GM12873 (cell line): Measurements from ENCODE around the gene RAC2.

Experiments used
- CTCF ChIP-seq: IDR thresholded peaks from 2 replicates; pipeline ENCODE4 v1.5.1; 2012; ENCODE audit warnings: low read depth, mild to moderate bottlenecking, moderate library complexity, low read length, control low read depth; ENCODE audit not compliant: insufficient read depth; ENCODE audit errors: missing control alignments

RAC2 gene

GRCh38 chr22:37242395-37242918, 1.6 kb downstream of the RAC2 start:
- TF ChIP-seq CTCF, result no peak

DNA sequence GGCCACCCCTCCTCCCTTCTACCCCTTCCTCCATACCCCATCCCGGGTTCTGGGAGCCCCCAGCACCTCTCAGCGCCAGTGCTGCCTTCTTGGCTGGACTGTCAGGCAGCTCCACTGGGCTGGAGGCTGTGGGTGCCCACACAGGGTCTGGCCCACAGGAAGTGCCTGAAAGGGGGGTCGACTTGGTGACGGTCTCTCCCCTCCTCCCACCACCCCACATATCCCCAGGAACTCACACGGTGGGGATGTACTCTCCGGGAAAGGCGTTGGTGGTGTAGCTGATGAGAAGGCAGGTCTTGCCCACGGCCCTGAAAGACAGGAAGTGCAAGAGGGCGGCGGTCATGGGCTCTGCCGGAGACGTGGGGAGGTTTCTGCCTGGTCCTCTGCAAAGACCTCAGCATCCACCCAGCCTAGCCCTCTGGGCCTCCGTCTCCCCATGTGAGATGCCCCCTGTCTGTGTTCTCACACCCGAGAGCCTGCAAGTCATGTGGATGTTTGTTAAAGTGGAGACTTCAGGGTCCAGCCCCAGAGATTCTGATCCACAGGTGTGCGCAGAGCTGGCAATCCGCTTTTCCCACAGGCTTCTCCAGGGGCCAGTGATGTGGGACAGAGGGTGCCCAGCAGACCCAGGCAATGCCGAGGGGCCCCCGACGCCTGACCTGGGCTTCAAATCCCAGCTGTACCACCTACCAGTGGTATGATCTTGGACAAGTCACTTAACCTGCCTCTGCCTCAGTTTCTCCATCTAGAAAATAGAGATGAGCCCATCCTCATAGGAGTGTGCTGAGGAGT, 2.5 kb downstream of the RAC2 start:
- no peak for TF ChIP-seq CTCF

- no peak for TF ChIP-seq CTCF
These were observed 3.1 kb downstream of the RAC2 start for GRCh38 chr22:37240941-37241320.

- TF ChIP-seq CTCF, result no peak
These were observed 3.7 kb downstream of the RAC2 start for GRCh38 chr22:37240240-37240940.

- TF ChIP-seq CTCF, result no peak
These were observed 4.5 kb downstream of the RAC2 start for GRCh38 chr22:37239336-37240239.

DNA sequence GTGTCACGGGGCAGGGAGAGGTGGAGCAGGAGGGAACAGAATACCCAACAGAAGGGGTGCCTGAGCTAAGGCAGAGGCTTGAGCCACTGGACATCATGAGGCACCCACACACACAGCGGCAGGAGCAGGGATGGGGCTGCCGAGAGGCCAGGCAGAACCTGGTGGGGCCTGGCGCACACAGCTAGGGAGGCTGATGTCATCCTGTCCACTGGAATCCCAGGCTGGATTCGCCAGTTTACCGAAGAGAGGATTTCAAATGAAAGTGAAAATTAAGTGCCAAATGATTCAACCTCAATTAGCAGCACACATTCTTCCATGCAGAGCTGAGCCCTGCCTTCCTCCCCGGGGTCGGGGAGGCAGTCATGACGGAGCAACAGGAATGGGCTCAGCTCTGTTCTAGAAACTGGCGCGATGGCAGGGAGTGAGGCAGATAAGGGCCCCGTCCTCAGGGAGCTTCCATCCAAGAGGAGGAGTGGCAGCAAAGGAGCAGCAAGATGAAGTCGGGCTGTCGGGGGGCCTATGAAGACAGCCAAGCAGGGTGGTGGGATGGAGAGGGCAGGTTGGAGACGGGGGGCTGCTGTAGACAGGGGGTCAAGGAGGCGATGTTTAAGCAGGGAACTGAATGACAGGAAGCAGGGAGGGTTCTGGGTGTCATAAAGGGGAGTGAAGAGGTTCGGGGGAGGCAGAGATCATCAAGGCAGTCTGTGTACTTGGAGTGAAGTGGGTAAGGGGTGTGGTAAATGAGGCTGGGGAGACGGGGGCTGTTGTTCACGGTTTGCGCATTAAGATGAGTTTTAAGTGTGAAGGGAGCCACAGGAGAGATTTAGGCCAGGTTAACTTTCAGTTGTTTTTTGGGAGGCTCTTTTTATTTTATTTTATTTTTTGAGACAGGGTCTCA, 6.4 kb downstream of the RAC2 start:
- TF ChIP-seq CTCF, result no peak
